ENCODE measurements around the gene KCTD4. TPM values are rescaled to one million over a fixed set of nuclear protein-coding genes. Genes with fewer than 3 reads are reported as not detected.

KCTD4 gene
- total RNA-seq, 1 experiment from 2014 or later: not detected

DNA sequence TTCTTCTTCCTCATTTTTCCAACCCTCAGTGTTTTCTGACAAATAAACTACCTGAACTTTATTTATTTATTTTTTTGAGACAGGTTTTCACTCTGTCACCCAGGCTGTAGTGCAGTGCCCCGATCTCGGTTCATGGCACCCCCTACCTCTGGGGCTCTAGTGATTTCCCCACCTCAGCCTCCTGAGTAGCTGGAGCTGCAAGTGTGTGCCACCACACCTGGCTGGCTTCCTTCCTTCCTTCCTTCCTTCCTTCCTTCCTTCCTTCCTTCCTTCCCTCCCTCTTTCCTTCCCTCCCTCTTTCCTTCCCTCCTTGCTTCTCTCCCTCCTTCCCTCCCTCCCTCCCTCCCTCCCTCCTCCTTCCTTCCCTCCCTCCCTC is 32.3 kb downstream of the KCTD4 start:
- POLR2A ChIA-PET: no interaction called here
- H3K36me3 Mint-ChIP-seq (ENCODE audit: insufficient read depth, unreplicated experiment): peaks cover 17% of the 10 kb centered on the region
- no peak overlapping the region for H3K27ac Mint-ChIP-seq (ENCODE audit: unreplicated experiment)
- no peak overlapping the region for H3K4me3 ChIP-seq (ENCODE audit: low read depth, low read length)
- no peaks in the 10 kb centered on the region for H3K27me3 Mint-ChIP-seq (ENCODE audit: insufficient read depth, unreplicated experiment)
- no peaks in the 10 kb centered on the region for H3K4me1 ChIP-seq
- CTCF ChIA-PET: no interaction called here
- TF ChIP-seq, protein P1, sequence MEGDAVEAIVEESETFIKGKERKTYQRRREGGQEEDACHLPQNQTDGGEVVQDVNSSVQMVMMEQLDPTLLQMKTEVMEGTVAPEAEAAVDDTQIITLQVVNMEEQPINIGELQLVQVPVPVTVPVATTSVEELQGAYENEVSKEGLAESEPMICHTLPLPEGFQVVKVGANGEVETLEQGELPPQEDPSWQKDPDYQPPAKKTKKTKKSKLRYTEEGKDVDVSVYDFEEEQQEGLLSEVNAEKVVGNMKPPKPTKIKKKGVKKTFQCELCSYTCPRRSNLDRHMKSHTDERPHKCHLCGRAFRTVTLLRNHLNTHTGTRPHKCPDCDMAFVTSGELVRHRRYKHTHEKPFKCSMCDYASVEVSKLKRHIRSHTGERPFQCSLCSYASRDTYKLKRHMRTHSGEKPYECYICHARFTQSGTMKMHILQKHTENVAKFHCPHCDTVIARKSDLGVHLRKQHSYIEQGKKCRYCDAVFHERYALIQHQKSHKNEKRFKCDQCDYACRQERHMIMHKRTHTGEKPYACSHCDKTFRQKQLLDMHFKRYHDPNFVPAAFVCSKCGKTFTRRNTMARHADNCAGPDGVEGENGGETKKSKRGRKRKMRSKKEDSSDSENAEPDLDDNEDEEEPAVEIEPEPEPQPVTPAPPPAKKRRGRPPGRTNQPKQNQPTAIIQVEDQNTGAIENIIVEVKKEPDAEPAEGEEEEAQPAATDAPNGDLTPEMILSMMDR (IDR thresholded peaks at IDR 0.05; ENCODE audit: insufficient read depth in 1 of 2, low read depth in 1 of 2, low read length in 1 of 2, severe bottlenecking in 1 of 2, unreplicated experiment in 1 of 2): no peak
- no peaks in the 10 kb centered on the region for H3K4me1 Mint-ChIP-seq (ENCODE audit: low read depth, unreplicated experiment)
- H3K4me3 Mint-ChIP-seq (ENCODE audit: unreplicated experiment): no peak overlapping the region
- no peak for DNase-seq
- peaks cover 3% of the 10 kb centered on the region; the same call in 1 of the 2 replicates for H3K9me3 ChIP-seq
- no peaks in the 10 kb centered on the region for H3K27me3 ChIP-seq (replicated peaks; ENCODE audit: control insufficient read depth, insufficient read depth, low read length)
- H3K9me3 Mint-ChIP-seq (ENCODE audit: unreplicated experiment): no peaks in the 10 kb centered on the region
- intact Hi-C loops (cut with micrococcal nuclease; ENCODE audit: unreplicated experiment): no loop called here
- BruUV-seq (replicated peaks): no TSS peak
- no peaks in the 10 kb centered on the region for H3K36me3 ChIP-seq (ENCODE audit: control insufficient read depth, insufficient read depth, low read length)

DNA sequence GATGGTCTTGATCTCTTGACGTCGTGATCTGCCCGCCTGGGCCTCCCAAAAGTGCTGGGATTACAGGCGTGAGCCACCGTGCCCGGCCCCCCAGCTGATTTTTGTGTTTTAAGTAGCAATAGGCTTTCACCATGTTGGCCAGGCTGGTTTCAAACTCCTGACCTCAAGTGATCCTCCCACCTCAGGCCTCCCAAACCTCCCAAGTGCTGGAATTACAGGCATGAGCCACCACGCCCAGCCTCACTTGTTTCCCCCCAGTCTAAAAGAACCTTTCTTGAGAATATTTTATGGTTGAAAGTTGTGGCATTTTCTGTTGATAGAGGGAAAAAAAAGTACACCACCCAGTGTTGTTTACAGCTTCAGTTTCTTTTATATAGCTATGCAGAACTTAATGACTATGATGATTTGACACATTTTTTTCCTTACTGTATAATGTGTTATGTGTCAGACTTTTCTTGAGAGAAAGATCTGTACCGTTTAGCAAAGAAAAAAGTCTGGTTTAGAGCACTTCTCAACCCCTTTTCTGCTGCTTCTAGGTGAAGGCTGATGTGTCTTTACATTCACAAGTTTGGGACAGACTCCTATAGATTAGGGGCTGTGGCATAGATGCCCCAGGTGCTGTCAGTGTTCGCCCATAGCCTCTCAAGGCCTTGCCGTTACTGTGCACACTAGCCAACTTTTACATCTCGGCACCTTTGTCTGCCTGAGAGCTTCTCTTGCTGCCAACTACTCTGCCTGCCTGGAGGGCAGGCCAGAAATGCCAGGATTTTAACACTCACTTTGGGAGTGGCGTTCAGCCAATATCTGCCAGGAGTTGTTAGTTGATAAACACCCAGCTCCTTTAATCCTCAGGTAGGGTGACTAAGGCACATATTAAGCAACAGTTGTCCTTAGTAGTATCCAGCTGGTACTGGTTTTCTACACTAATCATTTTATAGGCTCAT is 33.0 kb downstream of the KCTD4 start:
- no TSS peak for BruUV-seq (replicated peaks)
- ChIA-PET CTCF (interaction anchor here (0.6 kb wide), 1 partner anchor 135 kb away, joined by 5 read pairs; no protein-coding TSS in a partner anchor), POLR2A (no interaction called here)
- Histone ChIP-seq H3K36me3 (ENCODE audit: control insufficient read depth, insufficient read depth, low read length) (no peaks in the 10 kb centered on the region), H3K9me3 (peaks cover 3% of the 10 kb centered on the region; the same call in 1 of the 2 replicates), H3K27me3 (replicated peaks; ENCODE audit: control insufficient read depth, insufficient read depth, low read length) (no peaks in the 10 kb centered on the region), H3K4me3 (ENCODE audit: low read depth, low read length) (no peak overlapping the region), H3K4me1 (no peaks in the 10 kb centered on the region)
- peaks cover 12% of the 10 kb centered on the region for H3K36me3 Mint-ChIP-seq (ENCODE audit: insufficient read depth, unreplicated experiment)
- no peak for DNase-seq
- no peaks in the 10 kb centered on the region for H3K27me3 Mint-ChIP-seq (ENCODE audit: insufficient read depth, unreplicated experiment)
- TF ChIP-seq, protein P1 (IDR thresholded peaks at IDR 0.05; ENCODE audit: insufficient read depth in 1 of 2, low read depth in 1 of 2, low read length in 1 of 2, severe bottlenecking in 1 of 2, unreplicated experiment in 1 of 2): no peak
- H3K4me3 Mint-ChIP-seq (ENCODE audit: unreplicated experiment): no peak overlapping the region
- H3K9me3 Mint-ChIP-seq (ENCODE audit: unreplicated experiment): no peaks in the 10 kb centered on the region
- no peaks in the 10 kb centered on the region for H3K4me1 Mint-ChIP-seq (ENCODE audit: low read depth, unreplicated experiment)
- no peak overlapping the region for H3K27ac Mint-ChIP-seq (ENCODE audit: unreplicated experiment)
- intact Hi-C loops (cut with micrococcal nuclease; ENCODE audit: unreplicated experiment): no loop called here

DNA sequence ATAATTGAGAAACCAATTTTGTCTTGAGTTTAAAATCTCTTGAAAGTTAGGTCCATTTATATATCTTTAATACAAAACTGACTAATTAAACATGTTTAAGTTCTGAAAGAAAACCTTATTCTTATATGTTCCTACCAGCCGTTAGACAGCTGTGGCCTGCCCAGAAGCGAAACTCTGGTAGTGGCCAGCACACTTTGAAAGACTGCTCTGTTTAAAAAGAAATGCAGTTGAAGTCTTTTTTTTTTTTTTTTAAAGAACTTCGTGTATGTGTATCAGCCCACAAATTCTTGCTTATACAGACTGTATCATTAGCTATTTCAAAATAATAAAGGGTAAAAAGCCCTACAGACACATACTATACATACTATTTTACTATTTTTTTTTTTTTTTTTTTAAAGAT is 34.0 kb downstream of the KCTD4 start:
- H3K27me3 ChIP-seq (replicated peaks; ENCODE audit: control insufficient read depth, insufficient read depth, low read length): no peaks in the 10 kb centered on the region
- H3K36me3 Mint-ChIP-seq (ENCODE audit: insufficient read depth, unreplicated experiment): peaks cover 12% of the 10 kb centered on the region
- BruUV-seq (replicated peaks): no TSS peak
- intact Hi-C loops (cut with micrococcal nuclease; ENCODE audit: unreplicated experiment): no loop called here
- H3K4me1 ChIP-seq: no peaks in the 10 kb centered on the region
- ChIA-PET CTCF (no interaction called here), POLR2A (no interaction called here)
- H3K36me3 ChIP-seq (ENCODE audit: control insufficient read depth, insufficient read depth, low read length): no peaks in the 10 kb centered on the region
- no peak overlapping the region for H3K4me3 ChIP-seq (ENCODE audit: low read depth, low read length)
- H3K9me3 ChIP-seq: peaks cover 3% of the 10 kb centered on the region; the same call in 1 of the 2 replicates
- no peak overlapping the region for H3K4me3 Mint-ChIP-seq (ENCODE audit: unreplicated experiment)
- TF ChIP-seq, protein P1 (IDR thresholded peaks at IDR 0.05; ENCODE audit: insufficient read depth in 1 of 2, low read depth in 1 of 2, low read length in 1 of 2, severe bottlenecking in 1 of 2, unreplicated experiment in 1 of 2): no peak
- H3K27me3 Mint-ChIP-seq (ENCODE audit: insufficient read depth, unreplicated experiment): no peaks in the 10 kb centered on the region
- no peak for DNase-seq
- H3K9me3 Mint-ChIP-seq (ENCODE audit: unreplicated experiment): no peaks in the 10 kb centered on the region
- H3K4me1 Mint-ChIP-seq (ENCODE audit: low read depth, unreplicated experiment): no peaks in the 10 kb centered on the region
- H3K27ac Mint-ChIP-seq (ENCODE audit: unreplicated experiment): no peak overlapping the region

All from Caco-2 (cell line).